KG1 (cell line): ENCODE measurements around the gene ACACA.
A peak's percentile ranks its signal among the peaks of the same experiment; 100 is the strongest.
"Not testable (repeated sequence)": the region's sequence is repeated elsewhere in the genome, so short reads cannot be mapped to it uniquely, and the experiment has no call there.

Experiments
- DNase-seq: peaks from one replicate; lab custom pipeline; 2025; lab: John Stamatoyannopoulos, UW

Gene ACACA

DNA sequence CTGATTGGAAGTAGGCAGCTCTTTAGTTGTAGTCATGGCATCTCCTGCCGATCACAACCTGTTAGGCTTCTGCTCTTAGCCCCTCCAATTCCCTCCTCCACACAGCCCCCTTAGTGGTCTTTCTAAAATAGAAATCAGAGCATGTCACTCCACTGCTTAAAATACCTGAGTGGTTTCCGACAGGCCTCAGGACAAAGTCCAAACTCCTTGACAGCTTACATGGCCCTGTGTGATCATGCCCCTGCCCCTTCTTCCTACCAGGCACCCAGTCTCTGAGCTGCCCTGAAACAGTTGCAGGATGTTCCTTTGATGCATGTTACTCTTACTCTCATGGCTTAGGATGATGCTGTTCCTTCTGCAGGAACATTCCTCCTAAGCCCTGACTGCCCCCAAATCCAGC lies 310.6 kb downstream of the ACACA start:
- DNase-seq, result no peak

DNA sequence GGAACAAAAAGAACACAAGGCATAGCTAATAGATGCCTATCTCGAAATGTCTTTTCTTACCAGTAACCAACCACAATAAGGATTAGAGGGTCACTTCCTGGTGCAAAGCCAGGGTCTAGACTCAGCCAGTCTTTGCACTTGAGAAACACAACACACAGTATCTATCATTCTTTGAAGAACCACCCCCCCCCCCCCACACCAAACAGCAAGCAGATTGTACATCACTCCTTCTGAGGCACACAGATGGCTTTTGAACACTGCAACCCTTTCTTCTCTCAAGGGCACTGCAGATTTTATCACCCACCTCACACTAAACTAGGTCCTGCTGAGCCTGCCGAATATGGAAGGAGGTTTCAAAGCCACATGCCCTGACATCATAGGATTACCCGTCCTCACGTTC lies 312.2 kb downstream of the ACACA start:
- DNase-seq, result no peak

DNA sequence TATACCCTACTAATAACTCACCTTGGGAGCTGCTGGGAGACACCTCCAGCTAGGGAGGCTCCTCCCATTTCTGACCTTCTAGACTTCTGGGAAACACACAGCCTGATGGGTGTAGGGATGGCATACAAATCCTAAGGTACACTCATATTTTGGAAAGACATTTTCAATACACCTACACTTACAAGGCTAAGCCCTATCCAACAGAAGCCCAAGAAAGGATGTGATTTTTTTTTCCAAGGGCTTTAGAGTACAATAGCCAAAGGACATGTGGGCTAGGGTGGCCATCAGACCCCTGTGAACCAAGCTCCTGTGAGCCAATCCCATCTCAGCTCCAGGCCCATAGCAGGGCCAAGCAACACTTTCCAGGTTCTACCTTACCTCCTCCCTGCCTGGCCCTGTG lies 313.9 kb downstream of the ACACA start:
- no peak for DNase-seq

DNA sequence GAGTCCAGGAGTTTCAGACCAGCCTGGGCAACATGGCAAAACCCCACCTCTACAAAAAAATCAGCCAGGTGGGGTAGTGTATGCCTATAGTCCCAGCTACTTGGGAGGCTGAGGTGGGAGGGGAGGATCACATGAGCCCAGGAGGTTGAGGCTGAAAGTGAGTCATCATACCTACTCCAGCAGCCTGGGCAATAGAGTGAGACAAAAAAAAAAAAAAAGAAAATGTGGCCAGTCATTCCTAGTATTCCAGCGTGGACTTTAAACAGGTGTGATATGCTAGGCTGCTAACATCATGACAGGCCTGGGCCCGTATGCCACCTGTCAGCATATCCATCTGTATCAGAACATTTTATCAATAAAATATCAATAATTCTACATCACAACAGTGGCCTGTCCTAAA lies 314.6 kb downstream of the ACACA start:
- no peak for DNase-seq

DNA sequence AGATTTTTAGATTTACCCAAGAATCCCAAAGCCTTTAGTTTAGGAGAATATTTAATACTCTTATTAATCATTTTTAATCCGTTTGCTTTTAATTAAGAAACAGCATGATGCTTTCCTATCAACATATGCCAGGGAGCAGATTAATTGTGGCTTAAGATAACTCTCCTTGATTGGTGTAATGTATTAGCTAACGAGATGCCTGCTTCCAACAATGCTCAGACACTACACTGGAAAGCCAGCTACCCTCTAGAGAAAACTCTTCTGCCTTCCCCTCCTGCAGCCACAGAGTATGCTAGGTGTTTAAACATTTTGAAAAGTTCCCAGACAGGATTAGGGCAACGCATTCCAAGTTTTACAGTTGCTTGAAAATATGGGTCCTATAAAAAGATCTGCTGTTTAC lies 315.7 kb downstream of the ACACA start:
- DNase-seq, result no peak

DNA sequence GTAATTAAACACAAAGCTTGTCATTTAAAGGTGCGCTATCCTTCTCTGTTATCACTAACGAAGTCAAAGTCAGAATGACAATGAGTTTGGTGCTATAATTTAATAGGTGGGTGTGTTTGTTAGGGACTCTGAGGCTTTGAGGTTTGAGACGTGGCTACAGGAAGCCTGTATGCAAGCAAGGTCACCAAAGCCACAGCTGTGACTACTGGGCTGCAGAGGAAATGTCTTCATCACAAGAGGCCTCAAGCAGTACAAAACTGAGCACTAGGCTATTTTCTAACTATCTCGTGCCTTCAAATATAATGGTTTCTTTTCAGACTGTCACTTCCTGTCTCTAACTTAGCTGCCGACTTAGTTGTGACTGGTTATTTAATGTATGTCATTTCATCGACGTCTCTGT lies 316.7 kb downstream of the ACACA start:
- peak; percentile 28 for DNase-seq

DNA sequence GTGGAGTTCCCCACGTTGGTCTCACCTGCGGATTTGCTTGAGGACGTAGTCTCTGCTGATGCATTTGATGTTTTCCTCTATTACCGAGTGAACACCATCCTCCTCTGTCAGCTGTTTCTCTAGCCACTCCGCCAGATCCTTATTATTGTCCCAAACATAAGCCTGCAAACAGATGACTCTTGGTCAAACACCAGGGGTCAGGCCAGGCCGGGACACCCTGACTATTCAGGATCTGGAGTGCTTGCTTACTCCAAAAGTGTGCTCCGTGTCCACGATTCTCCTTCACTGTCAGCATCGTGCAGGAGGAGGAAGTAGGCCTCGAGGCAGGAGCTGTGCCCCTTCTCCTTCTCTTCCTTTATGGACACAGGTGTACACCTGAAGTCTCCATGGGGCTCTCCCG lies 317.7 kb downstream of the ACACA start:
- no peak for DNase-seq

DNA sequence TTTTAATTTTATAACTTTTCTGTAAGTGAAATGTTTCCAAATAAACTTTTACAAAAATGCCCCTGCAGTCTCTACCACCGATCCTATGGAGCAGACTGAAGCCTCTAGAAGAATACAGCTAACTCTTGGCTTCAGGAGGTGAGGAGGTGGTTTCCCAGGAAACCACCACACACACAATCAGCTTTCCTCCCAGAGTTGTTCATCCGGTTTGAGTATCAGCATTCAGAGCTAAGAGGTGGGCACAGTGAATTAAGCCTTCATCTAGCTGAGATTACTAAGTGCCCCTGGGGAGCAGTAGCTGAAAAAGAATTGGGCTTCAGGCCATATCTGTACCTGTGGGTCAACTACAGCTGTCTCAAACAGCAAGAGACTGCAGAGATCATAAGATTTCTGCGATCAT lies 318.2 kb downstream of the ACACA start:
- no peak for DNase-seq

DNA sequence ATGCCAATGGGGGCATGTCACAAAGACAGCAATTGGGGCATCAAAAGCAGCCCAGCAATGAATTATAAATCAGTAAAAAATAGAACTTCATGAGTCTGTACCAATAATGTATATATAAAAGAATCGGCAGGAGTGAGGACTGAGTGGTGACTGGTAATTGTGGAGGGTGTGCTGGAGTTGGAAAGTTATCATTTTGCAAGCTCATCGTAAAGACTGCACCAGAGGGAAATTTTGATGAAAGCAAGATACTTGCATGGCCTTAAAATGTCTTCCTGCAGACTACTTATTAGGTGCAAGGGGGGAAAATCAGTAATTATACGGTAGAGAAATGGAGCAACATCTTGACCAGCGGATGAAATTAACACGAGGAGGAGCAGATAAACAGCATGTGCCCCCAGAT lies 319.0 kb downstream of the ACACA start:
- DNase-seq, result no peak

DNA sequence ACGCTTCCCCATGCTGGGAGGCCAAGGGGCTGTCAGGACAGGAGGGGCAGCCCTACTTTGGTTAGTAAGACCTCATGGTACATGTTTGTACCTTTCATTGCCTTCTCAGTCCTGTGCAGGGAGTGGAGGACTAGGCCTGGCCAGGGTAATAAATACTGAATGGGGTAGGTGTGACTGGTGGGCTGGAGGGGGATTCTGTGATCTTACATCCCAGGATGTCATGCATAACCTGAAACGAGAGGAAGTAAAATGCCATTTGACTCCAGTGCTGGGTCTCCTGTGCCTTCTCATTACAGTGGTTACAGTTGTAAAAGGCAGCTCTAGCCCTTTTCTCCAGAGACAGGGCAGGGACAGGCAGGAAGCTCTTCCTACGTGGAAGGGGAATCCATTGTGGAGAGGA lies 319.7 kb downstream of the ACACA start:
- DNase-seq, result no peak

DNA sequence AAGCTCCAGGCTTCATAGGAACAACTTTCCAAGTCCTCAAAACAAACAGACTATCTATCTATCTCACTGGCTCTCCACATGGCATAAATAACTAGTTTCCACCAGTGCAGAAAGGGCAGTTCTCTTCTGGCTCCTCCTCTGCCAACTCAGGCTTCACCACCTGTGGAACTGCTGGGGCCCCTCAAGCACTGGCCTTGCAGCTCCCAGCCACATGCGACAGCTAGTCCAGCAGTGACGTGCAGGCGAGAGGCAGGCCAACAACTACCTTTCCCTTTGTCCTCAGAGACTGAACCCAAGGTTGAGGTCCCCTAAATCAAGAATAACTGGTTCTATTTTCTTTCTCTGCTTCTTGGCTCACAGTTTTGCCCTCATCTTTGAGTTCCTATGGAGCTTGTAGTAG lies 320.3 kb downstream of the ACACA start:
- DNase-seq, result no peak

DNA sequence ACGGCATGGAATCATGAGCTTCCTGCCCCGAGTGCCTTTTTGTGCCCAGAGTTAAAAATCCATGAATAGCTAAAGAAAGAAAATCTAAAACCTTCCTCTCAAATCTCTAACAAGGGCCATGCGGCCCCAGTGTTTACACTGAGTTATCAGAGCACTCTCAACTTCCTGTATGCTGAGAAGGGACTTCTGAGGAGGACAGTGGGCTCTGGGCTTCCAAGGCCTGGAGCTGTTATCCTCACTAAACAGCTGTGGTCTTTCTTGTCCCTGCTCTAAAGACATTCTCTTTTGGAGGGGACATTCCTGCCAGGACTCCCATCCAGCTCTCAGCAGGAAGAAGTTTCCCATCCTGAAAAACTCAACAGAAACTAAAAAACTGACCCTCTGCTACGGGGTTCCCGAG lies 322.3 kb downstream of the ACACA start:
- DNase-seq, result no peak

DNA sequence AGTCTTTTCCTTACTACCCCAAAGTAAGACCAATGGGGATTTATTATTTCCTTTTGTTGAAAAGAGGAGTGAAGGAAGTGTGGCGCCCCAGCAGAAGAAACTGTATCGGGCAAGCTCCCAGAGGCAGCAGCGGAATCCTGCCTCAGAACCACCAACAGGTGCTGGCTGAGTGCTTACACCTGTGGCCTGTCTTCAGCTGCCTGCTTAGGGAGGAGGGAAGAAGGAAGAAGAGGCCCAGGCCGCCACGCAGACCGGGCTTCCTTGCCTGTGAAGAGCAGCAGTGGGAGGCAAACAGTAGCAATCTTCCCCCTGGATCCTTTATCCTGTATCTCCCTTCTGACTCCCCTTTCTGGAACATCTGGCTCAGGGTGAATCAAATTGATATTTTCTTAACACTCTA lies 323.2 kb downstream of the ACACA start:
- DNase-seq, result no peak

DNA sequence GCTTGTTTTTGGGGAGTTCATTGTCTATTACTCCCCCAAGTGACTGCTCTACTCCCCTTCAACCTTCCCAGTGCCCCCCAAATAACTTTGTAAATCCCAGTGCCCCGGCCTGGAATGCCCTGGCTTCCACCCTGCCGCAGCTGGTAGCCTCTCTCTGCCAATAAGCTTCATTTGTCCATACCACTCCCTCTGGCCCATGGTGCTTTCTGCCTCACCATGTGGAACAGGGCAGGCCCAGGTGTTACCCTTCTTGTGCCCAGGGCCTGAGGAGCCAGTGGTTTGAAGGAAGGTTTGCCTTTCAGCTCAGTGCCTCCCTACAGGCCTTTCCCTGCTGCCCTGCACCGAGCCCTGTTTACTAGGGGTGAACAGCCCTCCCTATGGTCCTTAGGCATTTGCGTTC lies 323.7 kb downstream of the ACACA start:
- DNase-seq, result no peak

DNA sequence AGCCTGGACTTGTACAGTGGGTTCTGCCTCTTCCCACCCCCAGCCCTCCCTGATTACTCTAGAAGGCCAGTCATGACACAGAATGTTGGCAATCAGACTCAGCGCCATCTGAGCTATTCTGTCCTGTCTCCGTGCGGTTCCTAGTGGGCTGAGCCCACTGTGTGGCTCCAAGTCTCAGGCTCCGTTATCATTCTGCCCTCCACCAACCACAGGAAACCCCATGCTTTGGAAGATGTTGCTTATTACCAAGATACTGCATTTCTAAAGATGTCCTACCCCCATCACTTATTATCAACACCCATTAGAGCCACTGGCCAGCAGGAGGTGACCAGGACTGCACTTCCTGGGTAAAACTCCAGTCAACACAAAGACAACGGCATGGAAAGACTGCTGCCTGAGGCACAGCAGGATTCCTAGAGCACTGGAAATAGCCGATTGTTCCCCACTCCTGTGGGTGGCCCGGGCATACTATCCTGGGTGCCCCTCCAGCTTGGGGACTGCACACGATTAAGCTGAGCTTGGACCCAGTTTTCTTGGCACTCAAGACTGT lies 324.2 kb downstream of the ACACA start:
- no peak for DNase-seq

DNA sequence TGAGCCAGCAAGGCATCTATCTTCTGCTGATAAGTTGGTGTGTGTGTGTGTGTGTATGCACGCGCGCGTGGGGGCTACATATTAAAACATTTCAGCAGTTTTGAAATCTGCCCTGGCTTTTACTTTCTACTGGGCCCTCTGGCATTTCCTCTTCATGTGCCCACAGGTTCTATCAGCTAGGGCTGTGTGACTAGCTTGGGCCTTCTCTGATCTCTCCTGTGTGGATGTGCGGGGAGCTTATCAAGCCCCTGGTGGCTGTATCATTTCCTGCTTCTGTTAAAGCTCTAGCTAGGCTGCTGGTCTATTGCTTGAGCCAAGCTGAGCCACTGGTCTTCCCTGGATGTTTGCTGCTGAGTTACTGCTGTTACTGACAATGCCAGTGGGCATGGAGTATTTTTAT lies 325.3 kb downstream of the ACACA start:
- DNase-seq, result no peak

DNA sequence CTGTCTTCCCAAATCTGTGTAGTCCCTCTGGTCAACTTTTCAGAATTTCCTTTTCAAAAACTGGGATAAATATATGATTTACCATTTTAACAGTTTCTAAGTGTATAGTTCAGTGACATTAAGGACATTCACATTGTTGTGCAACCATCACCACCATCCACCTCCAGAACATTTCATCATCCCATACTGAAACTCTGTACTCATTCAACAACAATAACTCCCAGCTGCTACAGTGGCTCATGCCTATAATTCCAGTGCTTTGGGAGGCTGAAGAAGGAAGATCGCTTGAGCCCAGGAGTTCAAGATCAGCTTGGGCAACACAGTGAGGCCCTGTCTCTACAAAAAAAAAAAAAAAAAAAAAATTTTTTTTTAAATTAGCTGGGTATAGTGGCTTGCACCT lies 326.9 kb downstream of the ACACA start:
- no peak for DNase-seq

DNA sequence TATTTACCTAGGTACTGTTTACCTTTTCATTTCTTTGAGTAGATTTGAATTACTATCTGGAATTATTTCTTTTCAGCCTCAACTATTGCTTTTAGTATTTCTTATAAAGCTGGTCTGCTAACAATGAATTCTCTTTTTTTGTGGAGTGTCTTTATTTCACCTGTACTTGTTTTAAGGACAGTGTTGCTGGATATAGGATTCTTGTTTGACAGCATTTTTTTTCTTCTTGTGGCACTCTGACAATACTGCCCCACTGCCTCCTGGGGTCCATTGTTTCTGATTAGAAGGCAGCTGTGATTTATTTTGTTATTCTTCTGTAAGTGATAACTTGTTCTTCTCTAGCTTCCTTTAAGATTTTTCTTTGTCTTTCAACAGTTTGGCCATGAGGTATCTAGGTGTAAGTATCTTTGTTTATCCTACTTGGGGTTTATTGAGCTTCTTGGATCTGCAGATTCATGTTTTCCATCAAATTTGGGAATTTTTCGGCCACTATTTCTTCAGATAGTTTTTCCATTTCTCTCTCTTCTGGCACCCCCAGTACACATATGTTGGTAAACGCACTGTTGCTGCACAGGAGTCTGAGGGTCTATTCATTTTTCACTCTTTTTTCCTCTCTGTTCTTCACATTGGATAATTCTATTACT lies 327.4 kb downstream of the ACACA start:
- DNase-seq, result no peak

DNA sequence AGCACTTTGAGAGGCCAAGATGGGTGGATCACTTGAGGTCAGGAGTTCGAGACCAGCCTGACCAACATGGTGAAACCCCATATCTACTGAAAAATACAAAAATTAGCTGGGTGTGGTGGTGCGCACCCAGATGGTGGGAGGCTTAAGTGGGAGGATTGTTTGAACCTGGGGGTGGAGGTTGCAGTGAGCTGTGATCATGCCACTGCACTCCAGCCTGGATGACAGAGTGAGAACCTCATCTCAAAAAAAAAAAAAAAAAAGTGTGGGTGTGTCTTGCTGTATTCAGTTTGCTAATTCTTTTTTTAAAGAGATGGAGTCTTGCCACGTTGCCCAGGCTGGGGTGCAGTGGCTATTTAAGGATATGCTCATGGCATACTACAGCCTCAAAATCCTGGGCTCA lies 333.2 kb downstream of the ACACA start:
- not testable (repeated sequence) for DNase-seq

DNA sequence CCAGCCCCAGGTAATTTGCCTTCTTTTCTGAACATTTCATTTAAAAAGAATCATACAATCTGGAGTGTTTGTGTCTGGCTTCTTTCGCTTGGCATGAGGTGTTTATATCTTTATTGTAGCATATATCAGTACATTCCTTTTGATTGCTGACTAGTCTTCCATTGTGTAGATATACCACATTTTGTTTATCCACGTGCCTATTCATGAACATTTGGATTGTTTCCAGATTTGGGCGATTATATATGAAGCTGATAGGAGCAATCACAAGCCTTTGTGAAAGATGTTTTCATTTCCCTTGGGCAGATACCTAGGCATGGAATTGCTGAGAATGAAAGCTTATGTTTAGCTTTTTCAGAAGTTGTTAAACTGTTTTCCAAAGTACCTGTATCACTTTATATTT lies 337.5 kb downstream of the ACACA start:
- no peak for DNase-seq

DNA sequence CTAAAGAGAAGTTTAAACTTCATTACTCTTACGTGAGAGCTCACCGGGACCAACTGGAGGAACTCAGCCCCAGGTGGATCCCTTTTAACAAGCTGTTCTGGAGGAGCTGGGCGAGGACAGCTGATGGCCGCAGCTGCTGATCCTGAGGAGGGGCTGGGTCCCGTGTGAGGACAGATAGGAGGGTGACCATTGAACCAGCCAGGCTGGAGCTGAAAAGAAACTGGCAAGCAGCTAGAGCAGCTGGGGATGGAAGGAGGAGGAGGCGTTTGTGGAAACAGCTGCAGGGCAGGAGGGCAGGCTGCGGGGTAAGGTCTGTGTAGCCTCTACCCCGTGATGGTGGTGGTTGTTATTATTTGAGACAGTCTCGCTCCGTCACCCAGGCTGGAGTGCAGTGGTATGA lies 338.4 kb downstream of the ACACA start:
- no peak for DNase-seq

DNA sequence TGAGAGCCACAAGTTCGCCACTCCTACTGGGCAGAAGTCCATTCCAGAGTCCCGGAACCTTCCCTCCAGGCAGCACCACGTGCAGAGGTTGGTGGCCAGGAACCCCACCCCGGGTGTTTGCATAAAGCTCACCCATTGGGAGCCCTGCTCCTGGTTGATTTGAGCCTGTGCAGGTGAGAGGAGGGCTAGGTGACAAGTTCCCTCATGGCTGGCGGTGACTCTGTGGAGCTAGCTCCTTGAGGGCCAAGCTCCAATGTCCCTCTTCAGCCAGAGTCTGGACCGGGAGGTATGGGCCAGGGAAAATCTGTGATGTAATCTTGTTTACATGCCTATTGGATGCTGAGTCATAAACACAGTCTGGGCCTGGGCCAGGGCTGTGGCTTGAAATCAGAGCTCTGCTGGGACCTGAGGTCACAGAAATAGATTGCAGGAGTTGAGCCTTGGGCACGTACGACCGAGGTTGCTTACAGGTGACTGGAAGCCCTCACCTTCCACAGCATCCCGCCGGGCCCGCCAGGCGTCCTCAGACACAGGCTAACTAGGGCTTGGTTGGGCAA lies 339.0 kb downstream of the ACACA start:
- DNase-seq, result no peak

DNA sequence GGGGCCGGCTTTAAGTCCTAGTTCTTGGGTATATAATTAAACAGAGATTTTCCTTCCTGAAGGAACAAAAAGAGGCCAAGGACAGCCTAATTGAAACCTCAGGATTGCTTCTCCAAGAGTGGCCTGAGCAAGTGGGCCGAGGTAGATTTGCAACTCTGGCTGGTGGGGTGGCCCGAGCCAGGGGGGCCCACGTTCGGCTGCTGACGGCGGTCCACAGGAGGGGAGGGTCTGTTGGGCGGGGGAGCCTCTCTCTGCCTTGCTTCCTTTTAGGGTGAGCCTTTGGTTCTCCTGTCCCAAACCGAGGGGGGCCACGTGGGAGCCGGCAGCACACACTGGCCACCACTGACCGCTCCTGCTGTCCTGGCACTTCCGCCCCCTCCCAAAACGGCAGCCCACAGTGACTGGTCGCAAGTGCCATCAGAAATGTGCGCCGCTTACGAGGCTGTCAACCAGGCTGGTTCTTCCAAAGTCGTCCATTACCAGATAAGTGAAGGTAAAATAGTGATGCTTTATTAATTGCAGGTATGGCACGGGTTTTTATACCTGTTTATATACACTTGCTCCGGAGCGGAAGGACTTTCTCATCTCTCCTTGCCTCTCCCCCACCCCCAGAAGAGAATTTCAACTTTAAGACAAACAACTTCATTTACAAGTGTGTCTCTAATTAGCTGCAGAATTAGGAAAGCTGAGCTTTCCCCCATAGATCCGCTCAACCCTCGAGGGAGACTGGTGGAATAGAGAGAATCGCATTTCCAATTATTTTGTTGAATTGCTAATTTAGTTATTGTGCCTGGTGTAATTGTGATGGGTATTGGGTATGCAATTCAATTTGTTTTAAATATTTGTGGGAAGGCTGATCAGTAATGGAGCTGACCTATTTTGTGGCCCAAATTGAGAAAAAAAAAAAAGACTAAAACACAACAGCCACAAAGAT lies 340.0 kb downstream of the ACACA start:
- DNase-seq, result no peak
